Right lobe of liver (tissue), 4 donors: Measurements from ENCODE around the gene WDFY3.

Source experiments
- POLR2A ChIP-seq: fragments of 450-650 bp; IDR thresholded peaks from one replicate; pipeline ENCODE4 v1.6.1; 2017; ENCODE audit warnings: antibody characterized with exemption, mild to moderate bottlenecking
- TF ChIP-seq, protein P1 (sequence below), 4 donors: fragments of 200-600 bp in 3 of 4; fragments of 450-650 bp in 1 of 4; IDR thresholded peaks; one replicate each; pipeline versions ENCODE4 v1.5.1 to v1.8.0; 2016 to 2022; ENCODE audit warnings: antibody characterized with exemption in 4 of 4, mild to moderate bottlenecking in 2 of 4
- donor health status: DM: no; HTN: no; CAD: no.
- donor health status: DM: no; HTN: no; CAD: no.
- donor health status: DM: no; HTN: yes; CAD: no.

DNA sequence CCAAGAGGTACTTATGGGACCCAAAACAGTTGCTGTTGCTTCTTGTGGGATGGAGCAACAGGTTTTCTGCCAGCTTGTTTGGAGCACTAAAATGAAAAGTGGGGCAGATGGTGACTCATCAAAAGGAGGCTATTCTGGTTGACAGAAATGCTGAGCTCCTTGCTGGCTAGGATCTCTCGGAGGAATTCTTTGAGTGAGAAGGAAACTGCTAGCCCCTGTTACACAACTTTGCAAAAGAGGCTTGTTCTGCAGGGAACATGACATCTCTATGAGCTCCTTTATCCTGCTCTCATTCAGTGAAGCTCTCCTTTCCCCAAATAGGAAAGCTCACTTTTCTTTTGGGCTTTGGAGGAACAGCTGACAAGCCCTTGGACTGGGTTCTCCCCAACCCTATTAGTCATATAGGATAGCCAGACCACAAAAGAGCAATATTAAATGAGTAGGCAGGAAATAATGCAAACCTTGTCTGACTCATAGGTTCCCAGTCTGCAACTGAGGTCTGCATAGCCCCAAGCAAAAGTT, 275.3 kb downstream of the WDFY3 start:
- TF ChIP-seq, protein P1, sequence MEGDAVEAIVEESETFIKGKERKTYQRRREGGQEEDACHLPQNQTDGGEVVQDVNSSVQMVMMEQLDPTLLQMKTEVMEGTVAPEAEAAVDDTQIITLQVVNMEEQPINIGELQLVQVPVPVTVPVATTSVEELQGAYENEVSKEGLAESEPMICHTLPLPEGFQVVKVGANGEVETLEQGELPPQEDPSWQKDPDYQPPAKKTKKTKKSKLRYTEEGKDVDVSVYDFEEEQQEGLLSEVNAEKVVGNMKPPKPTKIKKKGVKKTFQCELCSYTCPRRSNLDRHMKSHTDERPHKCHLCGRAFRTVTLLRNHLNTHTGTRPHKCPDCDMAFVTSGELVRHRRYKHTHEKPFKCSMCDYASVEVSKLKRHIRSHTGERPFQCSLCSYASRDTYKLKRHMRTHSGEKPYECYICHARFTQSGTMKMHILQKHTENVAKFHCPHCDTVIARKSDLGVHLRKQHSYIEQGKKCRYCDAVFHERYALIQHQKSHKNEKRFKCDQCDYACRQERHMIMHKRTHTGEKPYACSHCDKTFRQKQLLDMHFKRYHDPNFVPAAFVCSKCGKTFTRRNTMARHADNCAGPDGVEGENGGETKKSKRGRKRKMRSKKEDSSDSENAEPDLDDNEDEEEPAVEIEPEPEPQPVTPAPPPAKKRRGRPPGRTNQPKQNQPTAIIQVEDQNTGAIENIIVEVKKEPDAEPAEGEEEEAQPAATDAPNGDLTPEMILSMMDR (IDR thresholded peaks at IDR 0.05): no peak
- no peak for TF ChIP-seq POLR2A
